SU-DHL-6 (cell line): ENCODE data around the gene REG3G.

Experiments used
- CTCF ChIP-seq: fragments of 200-600 bp; sonication (generic); IDR thresholded peaks from one replicate; pipeline ENCODE4 v1.5.1; 2017; ENCODE audit warnings: antibody characterized with exemption, mild to moderate bottlenecking, low read length, moderate library complexity; ENCODE audit not compliant: insufficient read depth, poor library complexity, severe bottlenecking
- EZH2phosphoT487 ChIP-seq: fragments of 200-600 bp; sonication (generic), shearing (Covaris generic); conservative IDR thresholded peaks from 2 replicates; pipeline ENCODE4 v1.6.1; 2018; ENCODE audit warnings: mild to moderate bottlenecking, antibody characterized with exemption, low read length, moderate library complexity, mixed read lengths

- TF ChIP-seq EZH2phosphoT487 (no peak), CTCF (no peak)
Observed at GRCh38 chr2:78985558-78985957, 39.9 kb upstream of the REG3G start.
